Measurements from ENCODE around the gene KCNE4. TPM values are rescaled to one million over a fixed set of nuclear protein-coding genes. Genes with fewer than 3 reads are reported as not detected.

Gene KCNE4
- total and polyA plus RNA-seq, 2 experiments from 2014 or later = not detected

- no peaks in the 10 kb centered on the region for H3K36me3 Mint-ChIP-seq (ENCODE audit: low read depth)
- H3K27me3 ChIP-seq (ENCODE audit: insufficient read depth) = no peaks in the 10 kb centered on the region
- H3K4me1 Mint-ChIP-seq = peaks cover 9% of the 10 kb centered on the region
- no peaks in the 10 kb centered on the region for H3K36me3 ChIP-seq (ENCODE audit: insufficient read depth)
- H3K79me2 ChIP-seq (replicated peaks; ENCODE audit: insufficient read depth) = no peaks in the 10 kb centered on the region
- H3K4me2 ChIP-seq = no peak overlapping the region
- ATAC-seq (no peak), DNase-seq (ENCODE audit: low spot score) (no peak)
- H3K27ac Mint-ChIP-seq = no peak overlapping the region
- H2AFZ ChIP-seq = no peak overlapping the region
- TF ChIP-seq ZNF462 (CRISPR knock-in tag; IDR thresholded peaks at IDR 0.05) = no peak
- H4K20me1 ChIP-seq (replicated peaks; ENCODE audit: insufficient read depth) = no peaks in the 10 kb centered on the region
- H3K9me2 ChIP-seq (ENCODE audit: insufficient read depth) = 0 out of 2 replicates have a peak, but pooled peaks cover 4% of the 10 kb centered on the region
- H3K4me3 ChIP-seq = no peak overlapping the region
- H3K9me3 Mint-ChIP-seq = no peaks in the 10 kb centered on the region
- peaks cover 6% of the 10 kb centered on the region for H3K27me3 Mint-ChIP-seq (ENCODE audit: insufficient read depth, low read depth, poor library complexity)
- peaks cover 5% of the 10 kb centered on the region for H3K4me1 ChIP-seq (ENCODE audit: insufficient read depth)
- H3K27ac ChIP-seq (ENCODE audit: low read depth) = no peak overlapping the region
- no peaks in the 10 kb centered on the region for H3F3A ChIP-seq (replicated peaks; ENCODE audit: low read depth)
- H3K4me3 Mint-ChIP-seq = no peak overlapping the region
Observed at GRCh38 chr2:223046470-223047040, 5.4 kb upstream of the KCNE4 start.

GRCh38 chr2:223047260-223047761, 4.7 kb upstream of the KCNE4 start:
- Histone ChIP-seq H3K27ac (ENCODE audit: low read depth) (no peak overlapping the region), H3K4me3 (no peak overlapping the region), H3F3A (replicated peaks; ENCODE audit: low read depth) (no peaks in the 10 kb centered on the region), H3K79me2 (replicated peaks; ENCODE audit: insufficient read depth) (no peaks in the 10 kb centered on the region), H3K9me2 (ENCODE audit: insufficient read depth) (0 out of 2 replicates have a peak, but pooled peaks cover 4% of the 10 kb centered on the region), H3K4me2 (no peak overlapping the region), H3K36me3 (ENCODE audit: insufficient read depth) (no peaks in the 10 kb centered on the region), H2AFZ (no peak overlapping the region), H4K20me1 (replicated peaks; ENCODE audit: insufficient read depth) (no peaks in the 10 kb centered on the region), H3K27me3 (ENCODE audit: insufficient read depth) (no peaks in the 10 kb centered on the region), H3K4me1 (ENCODE audit: insufficient read depth) (peaks cover 12% of the 10 kb centered on the region)
- Mint-ChIP-seq H3K27me3 (ENCODE audit: insufficient read depth, low read depth, poor library complexity) (peaks cover 6% of the 10 kb centered on the region), H3K9me3 (no peaks in the 10 kb centered on the region), H3K27ac (no peak overlapping the region), H3K36me3 (ENCODE audit: low read depth) (no peaks in the 10 kb centered on the region), H3K4me1 (peaks cover 16% of the 10 kb centered on the region), H3K4me3 (no peak overlapping the region)
- DNase-seq (ENCODE audit: low spot score) (no peak), ATAC-seq (no peak)
- TF ChIP-seq ZNF331 (CRISPR knock-in tag; IDR thresholded peaks at IDR 0.05; ENCODE audit: low read depth) (no peak), POLR2AphosphoS5 (IDR thresholded peaks at IDR 0.05; ENCODE audit: low read depth) (no peak), CREB1 (CRISPR knock-in tag; IDR thresholded peaks at IDR 0.05; ENCODE audit: low read depth) (no peak), ZNF114 (CRISPR knock-in tag; IDR thresholded peaks at IDR 0.05) (no peak)

Data from GM23338 (cell line).